GM10266 (cell line): ENCODE data around the gene PTPRH.
A peak's percentile ranks its signal among the peaks of the same experiment; 100 is the strongest.

Experiments used
- DNase-seq: peaks from one replicate; pipeline ENCODE4 v3.0.0; 2012; ENCODE audit errors: extremely low spot score
- TF ChIP-seq, protein P1 (sequence below): IDR thresholded peaks from 2 replicates; pipeline ENCODE4 v1.5.1; 2012; ENCODE audit warnings: mild to moderate bottlenecking, low read depth; ENCODE audit not compliant: control insufficient read depth, insufficient read depth; ENCODE audit errors: missing control alignments

The PTPRH gene

DNA sequence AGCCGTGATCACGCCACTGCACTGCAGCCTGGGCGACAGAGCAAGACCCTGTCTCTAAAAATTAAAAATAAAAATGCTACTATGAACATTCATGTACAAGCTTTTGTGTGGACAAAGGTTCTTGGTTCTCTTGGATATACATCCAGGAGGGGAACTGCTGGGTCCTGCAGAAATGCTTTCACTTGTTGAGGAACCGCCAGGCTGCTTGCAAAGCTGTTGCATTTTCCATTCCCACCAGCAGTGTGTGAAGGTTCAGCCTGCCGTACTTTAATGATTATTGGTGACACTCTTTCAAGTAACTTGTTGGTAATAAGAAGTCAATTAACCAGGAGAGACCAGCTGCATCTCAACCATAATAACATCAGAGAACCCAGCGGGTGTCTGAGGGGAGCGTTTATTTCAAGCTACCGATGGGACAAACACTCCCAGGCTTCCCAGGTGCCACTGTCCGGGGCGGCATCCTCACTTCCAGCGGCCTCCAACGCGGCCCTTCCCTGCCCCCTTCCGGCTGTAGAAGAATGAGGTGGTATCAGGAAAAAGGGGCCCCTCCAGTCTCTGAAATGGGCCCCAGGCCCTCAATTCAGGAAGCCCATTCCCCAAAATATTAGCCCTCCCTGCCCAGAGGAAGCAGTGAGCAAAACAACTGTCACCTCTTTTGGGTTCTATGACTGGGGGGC is 76.7 kb downstream of the PTPRH start:
- DNase-seq: no peak
- TF ChIP-seq, protein P1, sequence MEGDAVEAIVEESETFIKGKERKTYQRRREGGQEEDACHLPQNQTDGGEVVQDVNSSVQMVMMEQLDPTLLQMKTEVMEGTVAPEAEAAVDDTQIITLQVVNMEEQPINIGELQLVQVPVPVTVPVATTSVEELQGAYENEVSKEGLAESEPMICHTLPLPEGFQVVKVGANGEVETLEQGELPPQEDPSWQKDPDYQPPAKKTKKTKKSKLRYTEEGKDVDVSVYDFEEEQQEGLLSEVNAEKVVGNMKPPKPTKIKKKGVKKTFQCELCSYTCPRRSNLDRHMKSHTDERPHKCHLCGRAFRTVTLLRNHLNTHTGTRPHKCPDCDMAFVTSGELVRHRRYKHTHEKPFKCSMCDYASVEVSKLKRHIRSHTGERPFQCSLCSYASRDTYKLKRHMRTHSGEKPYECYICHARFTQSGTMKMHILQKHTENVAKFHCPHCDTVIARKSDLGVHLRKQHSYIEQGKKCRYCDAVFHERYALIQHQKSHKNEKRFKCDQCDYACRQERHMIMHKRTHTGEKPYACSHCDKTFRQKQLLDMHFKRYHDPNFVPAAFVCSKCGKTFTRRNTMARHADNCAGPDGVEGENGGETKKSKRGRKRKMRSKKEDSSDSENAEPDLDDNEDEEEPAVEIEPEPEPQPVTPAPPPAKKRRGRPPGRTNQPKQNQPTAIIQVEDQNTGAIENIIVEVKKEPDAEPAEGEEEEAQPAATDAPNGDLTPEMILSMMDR: peak; percentile 37

DNA sequence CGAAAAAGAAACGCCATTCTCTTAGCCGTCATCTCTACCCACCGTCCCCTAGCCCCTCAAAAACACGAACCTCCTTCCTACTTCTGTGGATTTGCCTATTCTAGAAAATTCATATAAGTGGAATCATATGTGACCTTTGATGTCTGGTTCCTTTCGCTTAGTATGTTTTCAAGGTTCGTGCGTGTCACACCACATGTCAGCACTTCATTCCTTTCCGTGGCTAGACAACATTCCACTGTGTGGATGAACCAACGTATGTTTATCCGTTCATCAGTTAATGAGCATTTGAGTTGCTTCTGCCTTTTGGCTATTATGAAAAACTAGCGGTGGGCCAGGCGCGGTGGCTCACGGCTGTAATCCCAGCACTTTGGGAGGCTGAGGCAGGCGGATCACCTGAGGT is 77.9 kb downstream of the PTPRH start:
- TF ChIP-seq, protein P1: no peak
- DNase-seq: no peak
